Activated T-cell treated with anti-CD3 and anti-CD28 coated beads, Interleukin-2, amount 50 U/mL, for 72 hours (primary cell): ENCODE results near the gene MYLK. TPM values are rescaled to one million over a fixed set of nuclear protein-coding genes. Genes with fewer than 3 reads are reported as not detected.

Source experiments
- ATAC-seq, 2 donors: fragments of 150-1000 bp; cut with Tn5 transposase; replicated peaks in 1 of 2; 2 replicates each; pipeline ENCODE4 v1.10.0; 2021; ENCODE audit warnings: moderate library complexity in 2 of 2, mild to moderate bottlenecking in 1 of 2
- DNase-seq, 2 donors: peaks; one replicate each; pipeline ENCODE4 v3.0.0; 2021 to 2022; ENCODE audit warnings: mixed read lengths in 1 of 2
- H3K27ac Mint-ChIP-seq: one replicate; pipeline ENCODE4 v1.8.0; 2022; ENCODE audit warnings: mild to moderate bottlenecking, moderate library complexity, mixed read lengths
- H3K27me3 Mint-ChIP-seq: one replicate; pipeline ENCODE4 v1.8.0; 2022; ENCODE audit warnings: low read depth, mixed read lengths
- H3K36me3 Mint-ChIP-seq, 2 donors: one replicate each; pipeline ENCODE4 v1.8.0; 2022; ENCODE audit warnings: mixed read lengths in 2 of 2, mild to moderate bottlenecking in 1 of 2; ENCODE audit not compliant: insufficient read depth in 2 of 2
- H3K4me1 Mint-ChIP-seq: one replicate; pipeline ENCODE4 v1.8.0; 2022; ENCODE audit warnings: low read depth, mixed read lengths
- H3K4me3 Mint-ChIP-seq, 2 donors: one replicate each; pipeline ENCODE4 v1.8.0; 2022; ENCODE audit warnings: mild to moderate bottlenecking in 2 of 2, mixed read lengths in 2 of 2, moderate library complexity in 2 of 2
- H3K9me3 Mint-ChIP-seq, 2 donors: one replicate each; pipeline ENCODE4 v1.8.0; 2022; ENCODE audit warnings: mixed read lengths in 2 of 2
- total RNA-seq, 2 donors: library from RNA; stranded (reverse); gene quantifications; one replicate each; pipeline ENCODE4 v1.2.3, GENCODE V29; 2022

The MYLK gene
- total RNA-seq, 2 donors from 2014 or later, result not detected

DNA sequence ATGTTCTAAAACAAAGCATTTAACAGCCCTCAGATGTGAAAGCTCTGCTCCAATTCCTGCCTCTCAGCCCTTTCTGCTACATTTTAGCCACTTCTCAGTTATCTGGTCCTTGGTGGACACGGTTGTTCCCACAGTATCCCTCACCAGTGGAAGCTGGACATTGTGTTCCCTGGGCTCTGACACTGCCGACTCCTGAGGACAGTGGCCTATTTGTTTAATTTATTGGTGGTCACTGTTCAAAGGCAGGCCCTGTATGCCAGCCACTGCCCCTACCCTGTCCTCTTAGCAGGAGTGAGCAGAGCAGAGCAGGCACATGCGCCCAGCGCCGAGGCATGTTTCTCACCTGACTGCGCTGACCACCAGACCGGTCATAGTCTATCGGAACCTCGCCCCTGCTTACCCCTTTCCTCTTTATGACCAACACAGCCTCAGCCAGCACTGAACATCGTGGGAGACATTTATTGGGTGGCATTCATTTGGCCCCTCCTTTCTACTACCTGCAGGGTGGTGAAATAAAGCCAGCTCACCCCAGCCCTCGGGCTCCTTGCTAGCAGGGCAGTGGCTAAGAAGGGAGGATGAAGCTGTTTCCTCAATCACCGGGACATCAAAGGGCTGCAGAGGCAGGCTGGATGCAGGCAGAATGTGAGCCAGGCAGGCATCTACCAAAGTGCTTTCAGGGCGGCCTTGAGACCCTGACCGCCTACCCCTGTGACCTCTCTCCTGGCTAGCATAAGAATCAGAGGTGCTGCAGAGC, 245.0 kb downstream of the MYLK start:
- Mint-ChIP-seq H3K4me1 (no peaks in the 10 kb centered on the region), H3K36me3 (no peaks in the 10 kb centered on the region), H3K27me3 (no peaks in the 10 kb centered on the region), H3K9me3 (no peaks in the 10 kb centered on the region), H3K4me3 (no peak overlapping the region), H3K27ac (no peak overlapping the region)
- DNase-seq, result no peak
- ATAC-seq, result no peak

DNA sequence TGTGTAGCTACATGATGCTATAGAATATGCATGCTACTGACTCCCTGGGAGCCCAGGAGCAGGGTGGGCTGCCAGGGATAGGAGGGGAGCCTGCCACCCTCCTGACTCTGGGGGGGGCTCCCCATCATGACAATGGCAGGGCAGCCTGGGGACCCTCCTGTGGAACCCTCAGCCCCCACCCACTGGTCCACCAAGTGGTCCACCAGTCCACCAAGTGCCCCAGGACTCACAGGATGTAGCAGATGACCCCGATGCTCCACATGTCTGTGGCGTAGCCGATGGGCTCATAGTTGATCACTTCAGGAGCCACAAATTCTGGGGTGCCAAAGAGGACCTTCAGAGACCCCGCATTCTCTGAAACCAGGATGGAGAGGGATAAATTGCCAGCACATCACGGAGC, 246.3 kb downstream of the MYLK start:
- H3K36me3 Mint-ChIP-seq, result no peaks in the 10 kb centered on the region
- no peak overlapping the region for H3K27ac Mint-ChIP-seq
- DNase-seq (no peak), ATAC-seq (no peak)
- H3K9me3 Mint-ChIP-seq, result no peaks in the 10 kb centered on the region
- no peaks in the 10 kb centered on the region for H3K27me3 Mint-ChIP-seq
- no peak overlapping the region for H3K4me3 Mint-ChIP-seq
- H3K4me1 Mint-ChIP-seq, result no peaks in the 10 kb centered on the region

DNA sequence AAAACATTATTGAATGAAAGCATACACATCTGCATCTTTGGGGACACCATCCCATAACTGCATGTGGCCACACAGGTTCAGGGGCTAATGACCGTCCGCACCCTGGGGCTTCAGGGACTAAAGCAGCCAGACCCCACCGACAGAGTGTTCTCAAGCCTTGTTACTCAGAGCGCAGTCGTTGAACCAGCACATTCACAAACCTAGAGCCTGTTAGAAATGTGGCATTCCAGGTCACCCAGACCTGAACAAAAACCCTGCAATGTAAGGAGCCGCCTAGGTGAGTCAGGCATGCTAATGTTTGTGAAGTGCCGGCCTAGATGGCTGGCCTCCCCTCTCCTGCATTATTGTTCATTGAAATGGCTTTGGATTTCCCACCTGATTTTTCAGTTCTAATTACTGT, 247.0 kb downstream of the MYLK start:
- Mint-ChIP-seq H3K36me3 (no peaks in the 10 kb centered on the region), H3K9me3 (no peaks in the 10 kb centered on the region), H3K4me1 (no peaks in the 10 kb centered on the region), H3K27me3 (no peaks in the 10 kb centered on the region), H3K27ac (no peak overlapping the region), H3K4me3 (no peak overlapping the region)
- DNase-seq (no peak), ATAC-seq (no peak)

DNA sequence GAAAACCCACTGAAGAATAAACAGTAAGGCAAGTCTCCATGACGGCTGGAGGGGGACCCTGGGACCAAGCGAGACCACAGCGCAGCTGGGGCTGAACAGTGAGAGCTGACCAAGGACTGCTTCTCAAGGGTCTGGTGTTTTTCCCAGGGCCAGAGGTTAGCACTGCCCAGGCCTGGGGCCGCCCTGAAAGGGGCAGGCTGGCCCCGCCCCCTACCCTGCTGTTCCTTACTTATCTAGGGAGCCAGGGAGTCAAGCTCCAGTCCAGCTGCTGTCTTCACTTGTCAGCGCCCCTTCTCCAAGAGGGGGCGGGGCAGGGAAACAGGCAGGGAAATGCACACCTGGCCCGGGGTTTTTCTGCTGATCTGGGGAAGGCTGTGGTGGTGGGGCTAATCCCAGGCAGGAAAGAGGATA, 247.7 kb downstream of the MYLK start:
- H3K27me3 Mint-ChIP-seq, result no peaks in the 10 kb centered on the region
- DNase-seq (no peak), ATAC-seq (no peak)
- H3K4me1 Mint-ChIP-seq, result no peaks in the 10 kb centered on the region
- no peaks in the 10 kb centered on the region for H3K9me3 Mint-ChIP-seq
- H3K36me3 Mint-ChIP-seq, result no peaks in the 10 kb centered on the region
- H3K27ac Mint-ChIP-seq, result no peak overlapping the region
- H3K4me3 Mint-ChIP-seq, result no peak overlapping the region

DNA sequence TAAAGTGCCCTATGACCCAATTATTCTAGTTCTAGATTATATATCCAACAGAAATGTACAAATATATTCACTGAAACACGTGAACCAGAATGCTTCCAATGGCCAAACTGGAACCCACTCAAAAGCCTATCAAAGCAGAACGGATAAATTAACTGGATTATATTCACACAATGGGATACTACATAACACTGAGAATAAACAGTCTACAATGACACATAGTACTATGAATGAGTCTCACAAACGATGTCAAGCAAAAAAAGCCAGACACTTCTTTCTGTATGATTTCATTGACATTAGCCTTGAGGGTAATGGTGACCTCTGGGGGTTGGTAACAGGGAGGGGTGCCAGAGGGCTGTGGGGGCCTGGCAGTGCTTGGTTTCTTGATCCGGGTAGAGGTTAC, 248.4 kb downstream of the MYLK start:
- Mint-ChIP-seq H3K4me1 (no peaks in the 10 kb centered on the region), H3K27me3 (no peaks in the 10 kb centered on the region), H3K9me3 (no peaks in the 10 kb centered on the region), H3K36me3 (no peaks in the 10 kb centered on the region), H3K27ac (no peak overlapping the region), H3K4me3 (no peak overlapping the region)
- DNase-seq (no peak), ATAC-seq (no peak)

DNA sequence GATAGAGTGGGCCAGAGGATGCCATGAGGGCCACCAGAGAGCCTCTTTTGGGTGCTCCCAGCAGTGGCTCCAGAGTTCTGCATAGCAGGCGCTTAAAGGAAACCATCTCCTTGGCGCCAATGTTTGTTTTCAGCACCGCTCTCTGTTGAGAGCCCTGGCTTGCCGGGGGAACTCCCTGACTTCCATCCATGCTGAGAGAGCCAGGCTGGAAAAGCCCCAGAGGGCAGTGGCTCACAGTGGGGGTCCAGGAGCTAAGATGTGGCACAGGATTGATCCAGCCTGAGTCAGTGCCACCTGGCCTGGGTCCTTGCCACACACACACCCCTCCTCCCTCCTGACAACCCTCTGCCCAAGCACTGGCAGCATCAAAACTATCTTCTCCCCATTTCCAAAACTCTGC, 248.9 kb downstream of the MYLK start:
- no peaks in the 10 kb centered on the region for H3K27me3 Mint-ChIP-seq
- H3K4me3 Mint-ChIP-seq, result no peak overlapping the region
- ATAC-seq (no peak), DNase-seq (no peak)
- H3K4me1 Mint-ChIP-seq, result no peaks in the 10 kb centered on the region
- no peaks in the 10 kb centered on the region for H3K9me3 Mint-ChIP-seq
- no peak overlapping the region for H3K27ac Mint-ChIP-seq
- no peaks in the 10 kb centered on the region for H3K36me3 Mint-ChIP-seq

DNA sequence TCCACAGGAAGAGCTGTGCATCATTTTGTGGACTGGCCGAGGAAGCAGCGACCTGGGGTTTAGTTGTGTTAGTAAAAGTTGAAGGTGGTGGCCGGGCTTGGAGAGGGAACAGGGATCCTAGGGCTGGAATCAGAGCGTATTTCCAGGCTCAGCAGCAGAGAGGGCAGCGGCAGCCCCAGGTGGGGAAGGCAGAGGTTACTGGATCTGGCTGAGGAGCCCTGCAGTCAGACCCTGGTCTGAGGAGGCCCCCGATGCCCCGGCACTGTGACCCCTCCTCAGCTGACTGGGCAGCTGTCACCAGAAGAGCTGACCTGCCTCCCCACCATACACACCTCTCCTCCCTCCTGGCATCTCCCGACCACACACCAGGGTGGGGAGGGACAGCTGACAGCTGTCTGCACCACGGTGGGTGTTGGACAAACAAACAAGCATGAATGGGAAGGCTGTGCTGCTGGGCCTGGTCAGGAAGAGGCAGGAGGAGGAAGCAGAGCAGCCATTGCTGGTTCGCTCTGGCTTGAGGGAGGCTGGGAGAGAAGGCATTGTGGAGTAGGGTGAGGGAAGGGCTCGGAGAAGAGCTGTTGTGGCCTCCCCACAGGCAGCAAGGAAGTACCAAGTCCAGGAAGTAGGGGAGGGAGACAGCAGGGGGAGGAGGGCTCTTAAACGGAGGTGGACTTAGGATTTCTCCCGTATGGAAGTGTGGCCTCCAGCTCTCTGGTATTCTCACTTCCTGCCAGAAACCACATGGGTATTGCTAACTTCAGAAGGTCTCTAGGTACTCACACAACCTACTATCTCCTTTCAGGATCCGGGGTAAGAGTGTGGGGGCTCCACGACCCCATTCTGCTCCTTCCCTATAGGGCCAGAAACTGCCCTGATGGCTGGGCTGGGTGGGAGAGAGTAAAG, 249.7 kb downstream of the MYLK start:
- no peaks in the 10 kb centered on the region for H3K36me3 Mint-ChIP-seq
- H3K9me3 Mint-ChIP-seq, result no peaks in the 10 kb centered on the region
- no peak overlapping the region for H3K4me3 Mint-ChIP-seq
- no peaks in the 10 kb centered on the region for H3K27me3 Mint-ChIP-seq
- DNase-seq (no peak), ATAC-seq (no peak)
- no peaks in the 10 kb centered on the region for H3K4me1 Mint-ChIP-seq
- H3K27ac Mint-ChIP-seq, result no peak overlapping the region

DNA sequence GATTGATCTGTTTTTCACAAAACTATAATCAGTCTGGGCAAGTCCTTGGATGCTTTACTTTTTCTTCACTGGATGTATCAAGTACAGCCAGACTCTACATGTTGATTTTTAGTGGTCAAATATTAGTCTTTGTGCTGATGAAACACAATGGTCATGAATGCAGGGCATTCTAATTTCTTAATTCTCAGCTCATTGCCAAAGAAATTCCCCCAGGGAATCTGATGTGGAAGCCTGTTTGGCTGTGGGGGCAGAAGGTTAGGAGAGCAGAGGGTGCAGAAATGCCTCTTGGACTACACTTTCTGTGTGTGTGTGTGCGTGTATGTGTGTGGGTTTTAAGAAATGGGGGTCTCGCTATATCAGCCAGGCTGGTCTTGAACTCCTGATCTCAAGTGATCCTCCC, 250.6 kb downstream of the MYLK start:
- Mint-ChIP-seq H3K27me3 (no peaks in the 10 kb centered on the region), H3K4me3 (no peak overlapping the region), H3K27ac (no peak overlapping the region), H3K4me1 (no peaks in the 10 kb centered on the region), H3K36me3 (no peaks in the 10 kb centered on the region), H3K9me3 (no peaks in the 10 kb centered on the region)
- DNase-seq (no peak), ATAC-seq (no peak)

DNA sequence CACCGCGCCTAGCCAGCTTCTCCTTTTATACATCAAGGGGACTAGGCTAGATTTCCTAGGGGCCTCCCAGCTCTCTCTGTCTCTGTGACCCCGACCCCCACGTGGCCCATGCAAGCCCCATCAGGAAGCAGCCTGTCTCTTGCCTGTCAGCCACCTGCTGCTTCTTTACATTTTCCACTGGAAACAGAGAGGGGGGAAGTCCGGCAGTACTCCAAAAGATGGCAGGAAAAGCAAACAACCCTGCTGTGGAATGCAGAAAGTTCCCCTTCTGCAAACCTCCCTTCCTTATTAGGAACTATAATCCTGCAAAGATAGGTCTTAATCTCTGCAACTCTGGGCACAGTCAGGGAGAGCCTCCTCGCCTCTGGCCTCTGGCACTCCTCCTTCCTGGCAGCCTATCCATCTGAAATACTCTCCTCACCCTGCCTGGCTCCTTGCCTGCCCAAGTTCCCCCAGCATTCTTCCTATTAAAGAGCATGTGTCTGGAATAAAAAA, 251.9 kb downstream of the MYLK start:
- H3K4me3 Mint-ChIP-seq, result no peak overlapping the region
- DNase-seq (no peak), ATAC-seq (no peak)
- no peak overlapping the region for H3K27ac Mint-ChIP-seq
- H3K27me3 Mint-ChIP-seq, result no peaks in the 10 kb centered on the region
- H3K36me3 Mint-ChIP-seq, result no peaks in the 10 kb centered on the region
- no peaks in the 10 kb centered on the region for H3K9me3 Mint-ChIP-seq
- H3K4me1 Mint-ChIP-seq, result no peaks in the 10 kb centered on the region

DNA sequence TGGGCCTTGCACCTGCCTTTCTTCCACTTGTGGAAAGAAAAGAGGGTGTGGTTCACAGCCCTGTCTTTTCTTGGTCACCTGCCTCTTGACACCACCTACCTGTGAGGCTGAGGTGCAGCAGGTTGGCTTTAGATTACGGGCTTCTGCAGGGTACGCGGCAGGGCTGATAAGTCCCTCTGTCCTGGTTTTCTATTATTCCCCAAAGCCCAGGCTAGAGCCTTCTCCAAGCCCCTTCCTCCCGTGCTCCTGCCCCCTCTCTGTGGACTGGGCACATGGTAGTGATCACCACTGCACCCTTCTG, 254.4 kb downstream of the MYLK start:
- H3K36me3 Mint-ChIP-seq, result no peaks in the 10 kb centered on the region
- no peak overlapping the region for H3K27ac Mint-ChIP-seq
- ATAC-seq (no peak), DNase-seq (no peak)
- H3K9me3 Mint-ChIP-seq, result no peaks in the 10 kb centered on the region
- H3K4me1 Mint-ChIP-seq, result no peaks in the 10 kb centered on the region
- no peak overlapping the region for H3K4me3 Mint-ChIP-seq
- no peaks in the 10 kb centered on the region for H3K27me3 Mint-ChIP-seq

DNA sequence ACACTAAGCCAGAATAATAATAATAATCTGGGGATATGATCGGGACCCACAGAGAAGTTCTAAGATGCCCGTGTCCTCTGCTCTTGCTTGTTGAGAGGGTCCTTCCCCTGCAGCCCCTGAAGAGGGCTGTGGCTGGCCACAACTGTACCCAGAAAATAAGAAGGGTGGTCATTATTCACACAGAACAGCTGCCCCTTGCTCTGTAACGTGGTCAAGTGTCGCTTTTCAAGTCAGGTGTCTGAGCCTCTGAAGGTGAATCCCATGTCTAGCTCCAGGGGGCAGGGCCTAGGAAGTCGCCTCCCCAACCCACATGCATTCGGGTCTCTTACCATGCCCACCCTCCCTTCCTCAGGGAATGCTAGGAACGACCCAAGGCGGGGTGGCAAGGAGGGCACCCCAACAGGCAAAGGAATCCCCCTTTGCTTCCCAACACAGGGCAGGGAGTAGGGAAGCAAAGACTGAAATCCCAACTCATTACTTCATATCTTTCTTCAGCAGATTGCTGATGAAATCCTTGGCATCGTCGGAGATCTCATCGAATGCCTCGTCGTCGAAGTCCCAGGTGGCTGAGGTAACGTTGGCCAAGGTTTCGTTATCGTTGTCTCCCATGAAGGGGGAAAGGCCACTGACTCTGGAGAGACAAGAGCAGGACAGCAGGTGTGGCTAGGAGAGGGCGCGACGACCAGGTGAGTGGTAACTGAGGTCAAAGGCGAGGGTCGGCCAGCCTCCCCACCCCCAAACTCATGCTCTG, 255.0 kb downstream of the MYLK start:
- H3K27ac Mint-ChIP-seq, result no peak overlapping the region
- no peaks in the 10 kb centered on the region for H3K4me1 Mint-ChIP-seq
- no peak for ATAC-seq
- no peaks in the 10 kb centered on the region for H3K36me3 Mint-ChIP-seq
- no peaks in the 10 kb centered on the region for H3K27me3 Mint-ChIP-seq
- no peak overlapping the region for H3K4me3 Mint-ChIP-seq
- no peak for DNase-seq
- no peaks in the 10 kb centered on the region for H3K9me3 Mint-ChIP-seq

DNA sequence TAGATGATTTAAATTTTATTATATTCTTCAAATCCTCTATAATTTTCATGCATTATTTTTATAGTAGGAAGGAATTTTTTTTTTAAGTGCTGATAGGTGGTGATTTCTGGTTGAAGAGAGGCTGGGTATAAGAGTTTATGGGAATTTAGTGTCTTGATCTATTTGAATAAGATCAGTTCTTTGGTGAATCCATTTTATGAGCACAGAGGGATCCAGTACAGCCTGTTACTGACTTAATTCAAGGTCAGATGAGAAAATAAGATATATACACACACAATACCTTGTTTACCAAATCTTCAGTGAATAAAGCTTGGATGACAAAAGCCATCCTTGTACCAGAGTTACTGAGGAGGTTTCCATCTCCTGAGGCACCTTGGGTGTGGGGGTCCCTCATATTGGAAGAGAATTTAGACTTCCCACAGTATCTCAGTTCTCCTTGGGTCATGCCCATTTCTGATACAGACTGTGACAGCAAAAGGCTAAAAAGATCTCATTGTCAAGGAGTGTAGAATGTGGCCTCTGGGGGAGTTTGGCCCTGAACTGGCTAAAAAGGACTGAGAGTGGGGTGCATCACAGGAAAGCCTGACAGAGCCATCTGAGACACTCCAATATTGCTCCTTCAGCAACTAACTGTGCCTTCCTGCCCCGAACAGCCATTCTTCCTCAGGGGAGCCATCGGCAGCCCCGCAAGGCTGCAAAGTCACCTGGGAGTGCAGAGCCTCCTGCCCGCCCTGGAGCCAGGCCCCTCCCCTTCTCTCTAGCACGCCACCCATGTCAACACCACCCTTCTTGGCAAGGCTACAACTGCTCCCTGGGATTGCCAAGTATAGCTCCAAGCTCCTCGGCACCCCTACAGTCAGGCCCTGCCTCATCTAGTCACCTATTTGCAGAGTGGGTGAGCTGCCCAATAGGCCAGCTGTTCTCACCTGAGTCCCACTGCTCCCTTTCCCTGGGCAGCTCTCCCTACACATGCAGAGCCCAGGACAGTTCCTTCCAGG, 256.2 kb downstream of the MYLK start:
- Mint-ChIP-seq H3K4me1 (no peaks in the 10 kb centered on the region), H3K36me3 (no peaks in the 10 kb centered on the region), H3K9me3 (no peaks in the 10 kb centered on the region), H3K4me3 (no peak overlapping the region), H3K27ac (no peak overlapping the region), H3K27me3 (no peaks in the 10 kb centered on the region)
- ATAC-seq (no peak), DNase-seq (no peak)
